Umbilical cord (tissue), 2 donors: ENCODE results near the gene ZMYND8. TPM values are rescaled to one million over a fixed set of nuclear protein-coding genes. Genes with fewer than 3 reads are reported as not detected.
"Not testable (repeated sequence)": the region's sequence is repeated elsewhere in the genome, so short reads cannot be mapped to it uniquely, and the experiment has no call there.

Source experiments
- DNase-seq: peaks from one replicate; pipeline ENCODE4 v3.0.0-alpha.2; 2015; ENCODE audit warnings: low spot score
- total RNA-seq: library from RNA; depleted of rRNA; stranded (reverse); fragments of >200 nt; gene quantifications from one replicate; pipeline ENCODE4 v1.2.3, GENCODE V29; 2014; ENCODE audit warnings: low replicate concordance; ENCODE audit not compliant: insufficient read depth

The ZMYND8 gene
- total RNA-seq, 1 donor from 2014 or later = 20.9 TPM

DNA sequence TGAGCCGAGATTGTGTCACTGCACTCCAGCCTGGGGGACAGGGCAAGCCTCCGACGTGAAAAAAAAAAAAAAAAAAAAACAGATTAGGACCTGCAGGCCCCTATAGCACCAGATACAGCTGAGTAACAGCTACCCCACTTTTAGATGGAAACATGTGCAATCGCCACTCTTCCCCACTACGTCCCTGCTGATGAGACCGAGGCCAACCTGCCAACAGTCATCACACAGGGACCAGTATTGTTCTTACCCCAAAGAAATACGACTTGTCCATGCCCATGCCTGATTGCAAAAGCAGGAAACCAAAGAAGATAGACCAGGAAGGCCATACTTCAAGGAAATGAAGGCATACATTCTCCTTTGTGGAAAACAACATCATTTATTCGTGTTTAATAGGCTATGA lies 45.8 kb downstream of the ZMYND8 start:
- DNase-seq = no peak

- no peak for DNase-seq
These were observed 46.6 kb downstream of the ZMYND8 start for GRCh38 chr20:47309806-47310426.

DNA sequence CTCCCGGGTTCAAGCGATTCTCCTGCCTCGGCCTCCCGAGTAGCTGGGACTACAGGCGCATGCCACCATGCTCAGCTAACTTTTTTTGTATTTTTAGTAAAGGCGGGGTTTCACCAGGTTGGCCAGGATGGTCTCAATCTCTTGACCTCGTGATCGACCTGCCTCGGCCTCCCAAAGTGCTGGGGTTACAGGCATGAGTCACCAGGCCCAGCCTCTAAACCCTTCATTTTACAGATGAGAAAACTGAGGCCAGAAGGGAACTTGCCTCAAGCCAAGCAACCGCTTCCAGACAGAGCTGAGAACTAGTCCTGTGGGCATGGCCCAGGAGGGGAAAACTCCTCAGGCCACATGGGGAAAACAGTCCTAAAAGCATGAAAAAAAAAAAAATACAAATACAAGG lies 47.1 kb downstream of the ZMYND8 start:
- no peak for DNase-seq

GRCh38 chr20:47307569-47307968 lies 48.9 kb downstream of the ZMYND8 start:
- not testable (repeated sequence) for DNase-seq

DNA sequence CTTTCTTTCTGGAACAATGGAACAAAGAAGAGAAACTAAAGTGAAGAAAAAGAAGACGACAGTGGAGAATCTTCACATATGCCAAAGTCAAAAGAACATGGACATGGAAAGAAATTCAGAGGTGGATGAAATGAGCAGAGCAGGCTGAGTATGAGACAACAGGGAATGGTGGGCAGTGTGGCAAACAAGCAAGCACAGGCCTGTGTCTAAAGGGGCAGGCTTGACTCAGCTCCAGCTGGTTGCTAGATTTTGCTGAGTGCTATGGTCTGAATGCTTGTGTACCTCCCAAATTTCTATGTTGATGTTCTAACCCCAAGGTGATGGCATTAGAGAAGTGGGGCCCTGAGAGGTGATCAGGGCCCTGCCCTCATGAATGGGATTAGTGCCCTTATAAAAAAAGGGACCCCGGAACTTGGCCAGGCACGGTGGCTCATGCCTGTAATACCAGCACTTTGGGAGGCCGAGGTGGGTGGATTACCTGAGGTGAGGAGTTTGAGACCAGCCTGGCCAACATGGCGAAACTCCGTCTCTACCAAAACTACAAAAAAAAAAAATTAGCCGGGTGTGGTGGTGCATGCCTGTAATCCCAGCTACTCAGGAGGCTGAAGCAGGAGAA lies 49.6 kb downstream of the ZMYND8 start:
- no peak for DNase-seq

DNA sequence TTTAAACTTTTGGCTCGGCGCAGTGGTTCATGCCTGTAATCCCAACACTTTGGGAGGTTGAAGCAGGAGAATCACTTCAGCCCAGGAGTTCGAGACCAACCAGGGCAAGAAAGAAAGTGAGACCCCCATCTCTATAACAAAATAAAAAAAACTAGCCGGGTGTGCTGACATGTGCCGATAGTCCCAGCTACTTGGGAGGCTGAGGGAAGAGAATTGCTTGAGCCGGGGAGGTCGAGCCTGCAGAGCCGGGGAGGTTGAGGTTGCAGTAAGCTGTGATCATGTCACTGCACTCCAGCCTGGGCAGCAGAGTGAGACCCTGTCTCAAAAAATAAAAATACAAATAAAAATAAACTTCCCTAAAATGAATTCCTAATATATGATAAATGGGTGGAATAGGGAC lies 50.4 kb downstream of the ZMYND8 start:
- no peak for DNase-seq

GRCh38 chr20:47305667-47306066 lies 50.8 kb downstream of the ZMYND8 start:
- DNase-seq = no peak

- peak; percentile 48 for DNase-seq
These were observed 52.2 kb downstream of the ZMYND8 start for GRCh38 chr20:47304287-47304686.

DNA sequence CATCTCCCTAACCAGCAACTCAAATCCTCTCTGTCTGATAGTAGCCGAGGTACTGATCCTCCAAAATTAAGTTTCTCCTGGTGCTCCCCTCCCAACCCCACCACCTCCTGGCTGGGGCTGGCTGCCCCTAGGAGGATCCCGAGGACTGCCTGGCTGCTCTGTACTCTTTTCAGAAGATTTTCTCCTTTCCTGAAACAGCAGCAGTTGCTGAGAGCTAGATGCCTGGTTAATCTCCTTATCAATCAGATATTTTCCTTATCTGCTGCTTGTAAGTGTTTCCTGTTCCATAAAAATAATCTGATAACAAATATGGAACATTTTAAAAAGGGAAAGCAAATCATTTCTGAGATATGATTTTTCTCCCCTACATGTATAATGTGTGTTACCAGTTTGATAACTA lies 52.8 kb downstream of the ZMYND8 start:
- DNase-seq = peak; percentile 62

DNA sequence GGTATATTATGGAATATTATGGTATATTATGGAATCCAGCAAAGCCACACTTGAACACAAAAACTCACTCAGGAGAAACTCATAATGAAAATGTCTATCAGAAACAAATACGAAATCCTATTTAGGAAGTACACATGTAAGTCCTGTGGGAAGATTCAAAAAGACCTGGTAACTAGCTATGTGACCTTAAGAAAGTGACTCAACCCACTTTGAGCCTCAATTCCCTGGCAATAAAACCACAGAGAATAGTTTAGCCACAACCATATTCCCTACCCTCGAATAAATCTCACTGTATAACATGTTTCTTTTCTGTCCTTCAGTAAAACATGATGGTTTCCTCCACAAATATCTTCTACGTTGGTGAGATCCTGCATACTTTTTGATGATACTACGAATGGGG lies 56.4 kb downstream of the ZMYND8 start:
- DNase-seq = no peak

DNA sequence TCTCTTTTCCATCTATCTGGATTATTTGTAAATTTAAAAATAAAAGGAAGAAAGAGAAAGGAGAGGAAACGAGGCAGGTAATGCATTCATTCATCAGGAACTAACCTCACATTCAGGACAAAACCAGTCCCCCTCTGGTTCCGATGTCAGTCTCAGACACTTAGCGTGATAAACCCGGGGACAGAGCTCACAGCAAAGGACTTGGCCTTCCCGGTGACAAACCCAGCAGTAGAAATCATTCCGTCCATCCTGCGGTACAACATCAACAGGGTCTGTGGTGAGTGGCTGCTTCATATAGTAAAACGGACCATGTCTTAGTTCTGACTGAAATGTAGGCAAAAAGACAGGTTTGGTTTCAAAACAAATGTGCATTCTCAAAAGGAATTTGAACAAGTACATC lies 57.9 kb downstream of the ZMYND8 start:
- no peak for DNase-seq

DNA sequence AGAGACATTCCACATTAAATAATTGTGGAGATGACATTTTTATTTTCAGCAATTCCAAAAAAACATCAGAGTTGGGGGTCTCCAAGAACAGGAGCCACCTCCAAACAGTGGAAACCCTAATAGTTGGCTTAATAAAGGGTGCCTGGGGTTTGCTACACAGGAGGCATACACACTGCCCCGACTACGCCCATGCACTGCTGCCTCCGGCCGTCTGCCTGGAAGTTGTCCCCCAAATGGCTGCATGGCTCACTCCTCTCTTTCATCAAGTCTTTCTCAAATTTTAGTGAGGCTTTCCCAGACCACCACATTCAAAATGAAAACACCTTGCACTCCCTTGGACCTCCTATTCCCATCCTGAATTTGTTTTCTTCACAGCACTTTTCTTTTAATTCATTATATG lies 58.8 kb downstream of the ZMYND8 start:
- no peak for DNase-seq

DNA sequence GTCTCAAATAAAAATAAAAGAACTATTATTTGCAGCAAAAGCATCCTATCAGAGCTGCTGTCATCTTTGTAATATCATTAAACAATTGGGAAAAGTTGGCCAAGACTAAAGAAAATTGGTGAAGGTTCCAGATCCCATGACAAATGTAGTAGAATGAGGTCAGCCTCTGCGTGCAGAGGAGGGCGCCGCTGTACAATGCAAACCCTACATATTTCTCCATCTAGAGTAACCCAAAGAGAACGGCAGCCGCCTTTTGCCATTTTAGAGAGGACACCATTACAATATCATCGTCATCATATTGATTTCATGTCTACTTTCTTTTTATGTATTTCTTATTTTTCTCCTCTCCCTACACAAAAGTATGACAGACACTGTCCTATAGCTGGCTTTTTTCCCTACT lies 59.5 kb downstream of the ZMYND8 start:
- DNase-seq = no peak

DNA sequence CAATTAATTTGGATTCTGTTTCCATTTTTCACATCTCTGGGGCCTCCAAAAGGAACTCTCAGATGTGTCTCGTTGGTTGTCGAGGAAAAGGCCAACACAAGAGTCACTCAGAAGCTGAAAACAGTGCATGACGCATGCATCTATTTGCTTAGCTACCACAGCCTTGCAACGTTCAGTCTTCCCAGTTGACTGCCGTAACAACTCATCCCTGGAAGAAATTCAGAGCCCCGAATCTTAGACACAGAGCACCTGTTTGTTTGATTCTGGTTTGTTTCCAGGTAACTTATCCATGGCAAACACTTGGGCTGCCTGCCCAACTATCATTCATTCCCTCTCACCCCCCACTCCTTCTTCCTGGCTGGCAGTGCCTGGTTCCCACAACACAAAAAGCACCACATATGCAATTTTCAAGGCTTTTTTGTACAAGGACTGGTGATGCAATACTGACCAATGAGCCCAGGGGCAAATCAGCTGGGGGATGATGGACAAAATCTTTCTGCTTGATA lies 60.5 kb downstream of the ZMYND8 start:
- no peak for DNase-seq

DNA sequence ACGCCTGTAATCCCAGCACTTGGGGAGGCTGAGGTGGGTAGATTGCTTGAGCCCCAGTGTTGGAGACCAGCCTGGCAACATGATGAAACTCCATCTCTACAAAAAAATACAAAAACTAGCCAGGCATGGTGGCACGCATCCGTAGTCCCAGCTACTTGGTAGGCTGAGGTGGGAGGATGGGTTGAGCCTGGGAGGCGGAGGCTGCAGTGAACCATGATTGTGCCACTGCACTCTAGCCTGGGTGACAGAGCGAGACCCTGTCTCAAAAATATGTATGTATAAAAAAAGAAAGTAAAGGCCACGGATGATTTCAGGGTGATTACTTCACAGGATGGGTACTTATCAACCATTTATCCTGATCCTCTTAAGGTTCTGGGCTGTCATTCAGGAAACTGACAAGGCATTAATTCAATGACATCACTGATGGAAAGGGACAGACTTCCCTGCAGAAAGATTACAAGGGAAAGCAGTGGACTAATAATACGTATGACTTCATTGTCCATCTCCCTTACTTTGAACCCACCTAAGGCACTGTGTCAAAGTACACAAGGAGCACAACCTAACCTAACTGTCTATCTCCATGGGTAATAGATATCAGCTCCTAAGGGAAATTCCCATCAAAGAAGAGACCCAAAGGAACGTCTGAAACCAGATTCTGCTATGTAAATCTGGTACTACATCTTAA lies 61.2 kb downstream of the ZMYND8 start:
- no peak for DNase-seq

DNA sequence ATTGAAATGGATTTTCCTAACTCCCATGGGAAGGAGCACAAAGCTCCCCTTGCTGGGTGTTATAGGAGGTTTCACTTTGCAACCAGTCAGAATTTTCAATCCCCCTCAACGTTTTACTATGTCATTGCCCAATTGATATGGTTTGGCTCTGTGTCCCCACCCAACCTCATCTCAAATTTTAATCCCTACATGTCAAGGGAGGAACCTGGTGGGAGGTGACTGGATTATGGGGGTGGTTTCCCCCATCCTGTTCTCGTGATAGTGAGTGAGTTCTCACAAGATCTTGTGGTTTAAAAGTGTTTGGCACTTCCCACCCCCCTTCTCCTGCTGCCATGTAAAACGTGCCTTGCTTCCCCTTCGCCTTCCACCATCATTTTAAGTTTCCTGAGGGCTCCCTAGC lies 62.9 kb downstream of the ZMYND8 start:
- no peak for DNase-seq

DNA sequence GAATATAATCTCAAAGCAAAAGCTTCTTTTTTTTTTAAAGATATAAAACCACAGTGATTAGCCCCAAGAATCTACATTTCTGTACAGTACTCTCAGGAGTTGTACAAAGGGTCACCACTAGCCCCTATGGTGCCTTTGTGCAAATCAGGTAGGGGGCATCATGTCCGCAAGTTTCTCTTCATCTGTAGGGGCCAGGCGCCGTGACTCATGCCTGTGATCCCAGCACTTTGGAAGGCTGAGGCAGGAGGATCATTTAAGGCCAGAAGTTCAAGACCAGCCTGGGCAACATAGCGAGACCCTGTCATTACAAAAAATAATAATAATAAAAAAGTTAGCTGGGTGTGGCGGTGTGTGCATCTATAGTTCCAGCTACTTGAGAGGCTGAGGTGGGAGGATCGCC lies 63.9 kb downstream of the ZMYND8 start:
- no peak for DNase-seq

GRCh38 chr20:47290666-47291430 lies 65.7 kb downstream of the ZMYND8 start:
- DNase-seq = no peak

DNA sequence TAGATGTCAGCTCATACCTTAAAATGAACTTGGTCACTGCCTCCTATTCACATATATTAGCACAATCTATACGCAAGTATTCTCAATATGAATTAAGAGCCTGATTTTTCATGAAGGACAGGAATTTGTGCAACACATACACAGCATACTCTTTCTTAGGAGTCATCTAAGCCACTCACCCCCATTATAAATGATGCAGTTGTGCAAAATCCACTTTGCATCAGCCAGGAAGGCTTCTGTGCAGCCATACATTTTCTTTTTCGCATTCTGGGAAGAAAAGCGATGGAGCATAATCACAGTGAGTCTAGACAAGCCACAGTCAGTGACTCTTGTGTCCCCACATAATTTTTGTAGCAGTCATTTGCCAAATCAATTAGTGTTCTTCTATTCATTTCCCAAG lies 66.5 kb downstream of the ZMYND8 start:
- DNase-seq = no peak

- DNase-seq = no peak
These were observed 67.4 kb downstream of the ZMYND8 start for GRCh38 chr20:47289096-47289495.

- not testable (repeated sequence) for DNase-seq
These were observed 68.0 kb downstream of the ZMYND8 start for GRCh38 chr20:47288530-47288929.

GRCh38 chr20:47287609-47288144 lies 68.8 kb downstream of the ZMYND8 start:
- DNase-seq = no peak
